Liver (tissue), 9 donors: ENCODE data around the gene XCL1. TPM values are rescaled to one million over a fixed set of nuclear protein-coding genes. Genes with fewer than 3 reads are reported as not detected.

Experiments
- DNase-seq: peaks from one replicate; pipeline ENCODE4 v3.0.0-alpha.2; 2017; ENCODE audit warnings: low spot score
- H3K27ac ChIP-seq, 2 donors: one replicate each; pipeline ENCODE4 v1.7.0; 2013; ENCODE audit warnings: inconsistent platforms in 2 of 2, low read length in 2 of 2, control low read depth in 1 of 2, low read depth in 1 of 2, mild to moderate bottlenecking in 1 of 2
- H3K27me3 ChIP-seq, 4 donors: one replicate each; pipeline versions ENCODE4 v1.6.1 to v1.7.0; 2013; ENCODE audit warnings: low read length in 3 of 4, inconsistent platforms in 1 of 4, mild to moderate bottlenecking in 1 of 4, moderate library complexity in 1 of 4; ENCODE audit not compliant: control insufficient read depth in 4 of 4, insufficient read depth in 4 of 4
- H3K36me3 ChIP-seq, 4 donors: one replicate each; pipeline versions ENCODE4 v1.6.1 to v1.7.0; 2013; ENCODE audit warnings: low read length in 3 of 4, mild to moderate bottlenecking in 3 of 4, low read depth in 1 of 4, moderate library complexity in 1 of 4; ENCODE audit not compliant: control insufficient read depth in 4 of 4, insufficient read depth in 3 of 4
- H3K4me1 ChIP-seq, 4 donors: one replicate each; pipeline versions ENCODE4 v1.6.1 to v1.7.0; 2013; ENCODE audit warnings: low read length in 3 of 4, mild to moderate bottlenecking in 3 of 4, moderate library complexity in 1 of 4; ENCODE audit not compliant: control insufficient read depth in 4 of 4, insufficient read depth in 4 of 4
- H3K4me3 ChIP-seq, 3 donors: one replicate each; pipeline versions ENCODE4 v1.6.1 to v1.7.0; 2013; ENCODE audit warnings: low read length in 3 of 3, control low read depth in 1 of 3, low read depth in 1 of 3, mild to moderate bottlenecking in 1 of 3
- H3K9ac ChIP-seq, 2 donors: one replicate each; pipeline ENCODE4 v1.7.0; 2013; ENCODE audit warnings: low read length in 2 of 2, mild to moderate bottlenecking in 2 of 2, moderate library complexity in 2 of 2, control low read depth in 1 of 2, low read depth in 1 of 2
- H3K9me3 ChIP-seq, 4 donors: one replicate each; pipeline versions ENCODE4 v1.6.1 to v1.7.0; 2013; ENCODE audit warnings: low read length in 3 of 4; ENCODE audit not compliant: control insufficient read depth in 4 of 4
- ATF3 ChIP-seq: IDR thresholded peaks from 2 replicates; pipeline ENCODE4 v1.6.1; 2016; ENCODE audit warnings: antibody characterized with exemption
- CTCF ChIP-seq: fragments of 150-350 bp; IDR thresholded peaks from 2 replicates; pipeline ENCODE4 v1.5.1; 2017; ENCODE audit warnings: improper control_type of control experiment, low read depth, low read length; ENCODE audit not compliant: missing input control
- EGR1 ChIP-seq, 2 donors: IDR thresholded peaks; 2 replicates each; pipeline ENCODE4 v1.6.1; 2016 to 2018; ENCODE audit warnings: antibody characterized with exemption in 2 of 2, low read depth in 2 of 2
- FOXA1 ChIP-seq: IDR thresholded peaks from 2 replicates; pipeline ENCODE4 v1.6.1; 2016; ENCODE audit warnings: antibody characterized with exemption
- FOXA2 ChIP-seq: IDR thresholded peaks from 2 replicates; pipeline ENCODE4 v1.6.1; 2016; ENCODE audit warnings: antibody characterized with exemption
- GABPA ChIP-seq, 2 donors: IDR thresholded peaks in 1 of 2; conservative IDR thresholded peaks in 1 of 2; 2 replicates each; pipeline ENCODE4 v1.6.1; 2016; ENCODE audit warnings: antibody characterized with exemption in 2 of 2, mild to moderate bottlenecking in 1 of 2, moderate library complexity in 1 of 2
- HNF4A ChIP-seq, 2 donors: conservative IDR thresholded peaks; 2 replicates each; pipeline ENCODE4 v1.6.1; 2016; ENCODE audit warnings: antibody characterized with exemption in 2 of 2, mild to moderate bottlenecking in 2 of 2
- HNF4G ChIP-seq: IDR thresholded peaks from 2 replicates; pipeline ENCODE4 v1.6.1; 2016; ENCODE audit warnings: antibody characterized with exemption
- JUND ChIP-seq, 2 donors: IDR thresholded peaks; 2 replicates each; pipeline ENCODE4 v1.6.1; 2016; ENCODE audit warnings: antibody characterized with exemption in 2 of 2
- MAX ChIP-seq: IDR thresholded peaks from 2 replicates; pipeline ENCODE4 v1.6.1; 2016; ENCODE audit warnings: antibody characterized with exemption
- NR2F2 ChIP-seq: IDR thresholded peaks from 2 replicates; pipeline ENCODE4 v1.6.1; 2016; ENCODE audit warnings: antibody characterized with exemption
- RAD21 ChIP-seq, 2 donors: IDR thresholded peaks; 2 replicates each; pipeline ENCODE4 v1.6.1; 2016; ENCODE audit warnings: antibody characterized with exemption in 2 of 2, mild to moderate bottlenecking in 2 of 2
- REST ChIP-seq: IDR thresholded peaks from 2 replicates; pipeline ENCODE4 v1.6.1; 2016; ENCODE audit warnings: antibody characterized with exemption, mild to moderate bottlenecking
- RXRA ChIP-seq, 2 donors: IDR thresholded peaks; 2 replicates each; pipeline ENCODE4 v1.6.1; 2017 to 2018; ENCODE audit warnings: antibody characterized with exemption in 2 of 2, mild to moderate bottlenecking in 1 of 2
- SP1 ChIP-seq: IDR thresholded peaks from 2 replicates; pipeline ENCODE4 v1.6.1; 2018; ENCODE audit warnings: antibody characterized with exemption, mild to moderate bottlenecking
- TAF1 ChIP-seq: conservative IDR thresholded peaks from 2 replicates; pipeline ENCODE4 v1.6.1; 2016; ENCODE audit warnings: antibody characterized with exemption, mild to moderate bottlenecking
- YY1 ChIP-seq: IDR thresholded peaks from 2 replicates; pipeline ENCODE4 v1.6.1; 2016; ENCODE audit warnings: antibody characterized with exemption, mild to moderate bottlenecking
- ZBTB33 ChIP-seq: IDR thresholded peaks from 2 replicates; pipeline ENCODE4 v1.6.1; 2016; ENCODE audit warnings: antibody characterized with exemption
- WGBS: extraction: QIAGEN DNeasy Blood & Tissue Kit; methylation state at CpG from one replicate; pipeline ENCODE4 v1.1.7; 2013; 5-methylcytosine and 5-hydroxymethylcytosine counted together
- polyA plus RNA-seq, 2 donors: library from polyadenylated mRNA; stranded (reverse) in 1 of 2; unstranded in 1 of 2; fragments of 200-250 nt in 1 of 2; fragments of >200 nt in 1 of 2; fragmentation: Nextera tagmentation in 1 of 2; extraction: Ambion mirVana in 1 of 2; gene quantifications; one replicate each; pipeline versions ENCODE4 v1.2.1 to v1.2.3, GENCODE V29; 2013 to 2015
- total RNA-seq, 2 donors: library from RNA; depleted of rRNA; stranded (reverse); fragments of >200 nt; gene quantifications; one replicate each; pipeline ENCODE4 v1.2.3, GENCODE V29; 2014
- donor health status: healthy.
- donor health status: healthy.
- donor health status: healthy.
- donor health status: healthy.
- donor health status: healthy.

Gene XCL1
- total and polyA plus RNA-seq, 4 donors = 0.17 to 0.33 (median 0.22) TPM

- no peak for DNase-seq
- H3K4me1 ChIP-seq = peaks cover 0 to 4% (median 0%) of the 10 kb centered on the region in 4 donors
- TF ChIP-seq GABPA (IDR thresholded peaks at IDR 0.05 in 1 of 2, conservative IDR thresholded peaks at IDR 0.05 in 1 of 2) = no peak
- no peak for TF ChIP-seq NR2F2
- no peak for TF ChIP-seq RXRA (IDR thresholded peaks at IDR 0.05)
- TF ChIP-seq MAX = no peak
- TF ChIP-seq CTCF = no peak
- no peak for TF ChIP-seq TAF1
- TF ChIP-seq JUND (IDR thresholded peaks at IDR 0.05) = no peak
- TF ChIP-seq FOXA1 = no peak
- no peak for TF ChIP-seq HNF4A (conservative IDR thresholded peaks at IDR 0.05)
- TF ChIP-seq FOXA2 = no peak
- TF ChIP-seq SP1 = no peak
- no peak for TF ChIP-seq ATF3
- TF ChIP-seq HNF4G = no peak
- TF ChIP-seq ZBTB33 = no peak
- no peak overlapping the region for H3K4me3 ChIP-seq
- no peak overlapping the region for H3K9ac ChIP-seq
- no peaks in the 10 kb centered on the region for H3K27me3 ChIP-seq
- no peak overlapping the region for H3K27ac ChIP-seq
- WGBS = 97% methylated on average over 4 of the region's 4 CpGs
- no peaks in the 10 kb centered on the region for H3K36me3 ChIP-seq
- no peaks in the 10 kb centered on the region for H3K9me3 ChIP-seq
Measured at GRCh38 chr1:168623831-168624230, 47.4 kb downstream of the XCL1 start.

- H3K27me3 ChIP-seq = no peaks in the 10 kb centered on the region
- DNase-seq = no peak
- no peaks in the 10 kb centered on the region for H3K36me3 ChIP-seq
- H3K9me3 ChIP-seq = no peaks in the 10 kb centered on the region
- TF ChIP-seq FOXA2 (no peak), TAF1 (no peak), HNF4G (no peak), RXRA (IDR thresholded peaks at IDR 0.05) (no peak), NR2F2 (no peak), ZBTB33 (no peak), YY1 (no peak), JUND (IDR thresholded peaks at IDR 0.05) (no peak), REST (no peak), EGR1 (IDR thresholded peaks at IDR 0.05; ENCODE audit: low read depth in 2 of 2) (no peak), RAD21 (IDR thresholded peaks at IDR 0.05) (no peak), GABPA (IDR thresholded peaks at IDR 0.05 in 1 of 2, conservative IDR thresholded peaks at IDR 0.05 in 1 of 2) (no peak), FOXA1 (no peak), SP1 (no peak), CTCF (no peak)
- WGBS = 88% methylated on average over 4 of the region's 4 CpGs
- H3K4me3 ChIP-seq = no peak overlapping the region
- no peak overlapping the region for H3K27ac ChIP-seq
- H3K9ac ChIP-seq = no peak overlapping the region
- H3K4me1 ChIP-seq = no peaks in the 10 kb centered on the region
Measured at GRCh38 chr1:168626326-168626725, 49.9 kb downstream of the XCL1 start.
